ENCODE results near the gene ALDH4A1.
A peak's percentile ranks its signal among the peaks of the same experiment; 100 is the strongest.
"Not testable (repeated sequence)": the region's sequence is repeated elsewhere in the genome, so short reads cannot be mapped to it uniquely, and the experiment has no call there.

ALDH4A1 gene

GRCh38 chr1:18903291-18903756 lies 969 bp upstream of the ALDH4A1 start:
- Histone ChIP-seq H3K9ac (ENCODE audit: low read depth, low read length) (peak overlapping the region; percentile 86), H3K27me3 (ENCODE audit: control insufficient read depth, insufficient read depth, low read length) (no peaks in the 10 kb centered on the region), H3K4me1 (ENCODE audit: control insufficient read depth, insufficient read depth, low read length) (peaks cover 27% of the 10 kb centered on the region), H3K4me3 (ENCODE audit: low read length) (peak overlapping the region; percentile 86), H3K36me3 (ENCODE audit: insufficient read depth, low read length) (peaks cover 8% of the 10 kb centered on the region), H3K4me2 (ENCODE audit: low read length) (peak overlapping the region; percentile 89), H3K9me3 (replicated peaks; ENCODE audit: low read length) (no peaks in the 10 kb centered on the region)

- H3K36me3 ChIP-seq (ENCODE audit: insufficient read depth, low read length): no peaks in the 10 kb centered on the region
- H3K9ac ChIP-seq (ENCODE audit: low read depth, low read length): peak overlapping the region; percentile 86
- H3K4me1 ChIP-seq (ENCODE audit: control insufficient read depth, insufficient read depth, low read length): peaks cover 17% of the 10 kb centered on the region
- H3K4me2 ChIP-seq (ENCODE audit: low read length): peak overlapping the region; percentile 89
- H3K9me3 ChIP-seq (replicated peaks; ENCODE audit: low read length): no peaks in the 10 kb centered on the region
- no peaks in the 10 kb centered on the region for H3K27me3 ChIP-seq (ENCODE audit: control insufficient read depth, insufficient read depth, low read length)
- H3K4me3 ChIP-seq (ENCODE audit: low read length): peak overlapping the region; percentile 86
Measured at GRCh38 chr1:18901952-18902522, 318 bp downstream of the ALDH4A1 start.

GRCh38 chr1:18901147-18901951 lies 1.0 kb downstream of the ALDH4A1 start:
- Histone ChIP-seq H3K9ac (ENCODE audit: low read depth, low read length) (peak overlapping the region; percentile 86), H3K36me3 (ENCODE audit: insufficient read depth, low read length) (no peaks in the 10 kb centered on the region), H3K27me3 (ENCODE audit: control insufficient read depth, insufficient read depth, low read length) (no peaks in the 10 kb centered on the region), H3K4me1 (ENCODE audit: control insufficient read depth, insufficient read depth, low read length) (peaks cover 16% of the 10 kb centered on the region), H3K4me3 (ENCODE audit: low read length) (peak overlapping the region; percentile 86), H3K4me2 (ENCODE audit: low read length) (peak overlapping the region; percentile 89), H3K9me3 (replicated peaks; ENCODE audit: low read length) (no peaks in the 10 kb centered on the region)

- H3K4me3 ChIP-seq (ENCODE audit: low read length): no peak overlapping the region
- H3K27me3 ChIP-seq (ENCODE audit: control insufficient read depth, insufficient read depth, low read length): no peaks in the 10 kb centered on the region
- no peaks in the 10 kb centered on the region for H3K36me3 ChIP-seq (ENCODE audit: insufficient read depth, low read length)
- H3K9me3 ChIP-seq (replicated peaks; ENCODE audit: low read length): no peaks in the 10 kb centered on the region
- H3K4me1 ChIP-seq (ENCODE audit: control insufficient read depth, insufficient read depth, low read length): peaks cover 16% of the 10 kb centered on the region
- no peak overlapping the region for H3K9ac ChIP-seq (ENCODE audit: low read depth, low read length)
- H3K4me2 ChIP-seq (ENCODE audit: low read length): no peak overlapping the region
Measured at GRCh38 chr1:18900303-18900841, 2.0 kb downstream of the ALDH4A1 start.

GRCh38 chr1:18899363-18900049 lies 2.8 kb downstream of the ALDH4A1 start:
- Histone ChIP-seq H3K27me3 (ENCODE audit: control insufficient read depth, insufficient read depth, low read length) (no peaks in the 10 kb centered on the region), H3K9me3 (replicated peaks; ENCODE audit: low read length) (no peaks in the 10 kb centered on the region), H3K36me3 (ENCODE audit: insufficient read depth, low read length) (no peaks in the 10 kb centered on the region), H3K4me2 (ENCODE audit: low read length) (no peak overlapping the region), H3K4me1 (ENCODE audit: control insufficient read depth, insufficient read depth, low read length) (peaks cover 16% of the 10 kb centered on the region), H3K9ac (ENCODE audit: low read depth, low read length) (no peak overlapping the region), H3K4me3 (ENCODE audit: low read length) (no peak overlapping the region)

GRCh38 chr1:18898567-18898966 lies 3.8 kb downstream of the ALDH4A1 start:
- no peaks in the 10 kb centered on the region for H3K9me3 ChIP-seq (replicated peaks; ENCODE audit: low read length)
- no peaks in the 10 kb centered on the region for H3K27me3 ChIP-seq (ENCODE audit: control insufficient read depth, insufficient read depth, low read length)
- H3K9ac ChIP-seq (ENCODE audit: low read depth, low read length): no peak overlapping the region
- H3K4me1 ChIP-seq (ENCODE audit: control insufficient read depth, insufficient read depth, low read length): peaks cover 16% of the 10 kb centered on the region
- H3K4me2 ChIP-seq (ENCODE audit: low read length): no peak overlapping the region
- H3K4me3 ChIP-seq (ENCODE audit: low read length): no peak overlapping the region
- H3K36me3 ChIP-seq (ENCODE audit: insufficient read depth, low read length): no peaks in the 10 kb centered on the region

- no peaks in the 10 kb centered on the region for H3K36me3 ChIP-seq (ENCODE audit: insufficient read depth, low read length)
- no peak overlapping the region for H3K9ac ChIP-seq (ENCODE audit: low read depth, low read length)
- H3K4me3 ChIP-seq (ENCODE audit: low read length): no peak overlapping the region
- H3K9me3 ChIP-seq (replicated peaks; ENCODE audit: low read length): no peaks in the 10 kb centered on the region
- H3K27me3 ChIP-seq (ENCODE audit: control insufficient read depth, insufficient read depth, low read length): no peaks in the 10 kb centered on the region
- no peak overlapping the region for H3K4me2 ChIP-seq (ENCODE audit: low read length)
- peaks cover 6% of the 10 kb centered on the region for H3K4me1 ChIP-seq (ENCODE audit: control insufficient read depth, insufficient read depth, low read length)
Measured at GRCh38 chr1:18895317-18895716, 7.0 kb downstream of the ALDH4A1 start.

- Histone ChIP-seq H3K4me3 (ENCODE audit: low read length) (no peak overlapping the region), H3K9ac (ENCODE audit: low read depth, low read length) (no peak overlapping the region), H3K36me3 (ENCODE audit: insufficient read depth, low read length) (no peaks in the 10 kb centered on the region), H3K4me2 (ENCODE audit: low read length) (no peak overlapping the region), H3K9me3 (replicated peaks; ENCODE audit: low read length) (no peaks in the 10 kb centered on the region), H3K4me1 (ENCODE audit: control insufficient read depth, insufficient read depth, low read length) (peaks cover 6% of the 10 kb centered on the region), H3K27me3 (ENCODE audit: control insufficient read depth, insufficient read depth, low read length) (no peaks in the 10 kb centered on the region)
Measured at GRCh38 chr1:18893120-18893519, 9.2 kb downstream of the ALDH4A1 start.

- H3K27me3 ChIP-seq (ENCODE audit: control insufficient read depth, insufficient read depth, low read length); H3K4me1 ChIP-seq (ENCODE audit: control insufficient read depth, insufficient read depth, low read length); H3K36me3 ChIP-seq (ENCODE audit: insufficient read depth, low read length); H3K4me2 ChIP-seq (ENCODE audit: low read length); H3K4me3 ChIP-seq (ENCODE audit: low read length); H3K9me3 ChIP-seq (replicated peaks; ENCODE audit: low read length); H3K9ac ChIP-seq (ENCODE audit: low read depth, low read length): not testable (repeated sequence)
Measured at GRCh38 chr1:18891858-18892257, 10.5 kb downstream of the ALDH4A1 start.

GRCh38 chr1:18891426-18891780 lies 11.0 kb downstream of the ALDH4A1 start:
- no peak overlapping the region for H3K4me2 ChIP-seq (ENCODE audit: low read length)
- no peaks in the 10 kb centered on the region for H3K9me3 ChIP-seq (replicated peaks; ENCODE audit: low read length)
- peaks cover 10% of the 10 kb centered on the region for H3K4me1 ChIP-seq (ENCODE audit: control insufficient read depth, insufficient read depth, low read length)
- H3K4me3 ChIP-seq (ENCODE audit: low read length): no peak overlapping the region
- no peaks in the 10 kb centered on the region for H3K36me3 ChIP-seq (ENCODE audit: insufficient read depth, low read length)
- H3K27me3 ChIP-seq (ENCODE audit: control insufficient read depth, insufficient read depth, low read length): no peaks in the 10 kb centered on the region
- H3K9ac ChIP-seq (ENCODE audit: low read depth, low read length): no peak overlapping the region

GRCh38 chr1:18890706-18891425 lies 11.5 kb downstream of the ALDH4A1 start:
- Histone ChIP-seq H3K27me3 (ENCODE audit: control insufficient read depth, insufficient read depth, low read length) (no peaks in the 10 kb centered on the region), H3K9me3 (replicated peaks; ENCODE audit: low read length) (no peaks in the 10 kb centered on the region), H3K36me3 (ENCODE audit: insufficient read depth, low read length) (no peaks in the 10 kb centered on the region), H3K4me3 (ENCODE audit: low read length) (no peak overlapping the region), H3K4me2 (ENCODE audit: low read length) (peak overlapping the region; percentile 2), H3K4me1 (ENCODE audit: control insufficient read depth, insufficient read depth, low read length) (peaks cover 15% of the 10 kb centered on the region), H3K9ac (ENCODE audit: low read depth, low read length) (no peak overlapping the region)
